Hypothalamus (tissue), 51 donors: Measurements from ENCODE around the gene AARS2.

ENCODE experiments used
- DNase-seq, 51 donors: peaks; one replicate each; lab custom pipeline; 2025; lab: John Stamatoyannopoulos, UW

AARS2 gene

DNA sequence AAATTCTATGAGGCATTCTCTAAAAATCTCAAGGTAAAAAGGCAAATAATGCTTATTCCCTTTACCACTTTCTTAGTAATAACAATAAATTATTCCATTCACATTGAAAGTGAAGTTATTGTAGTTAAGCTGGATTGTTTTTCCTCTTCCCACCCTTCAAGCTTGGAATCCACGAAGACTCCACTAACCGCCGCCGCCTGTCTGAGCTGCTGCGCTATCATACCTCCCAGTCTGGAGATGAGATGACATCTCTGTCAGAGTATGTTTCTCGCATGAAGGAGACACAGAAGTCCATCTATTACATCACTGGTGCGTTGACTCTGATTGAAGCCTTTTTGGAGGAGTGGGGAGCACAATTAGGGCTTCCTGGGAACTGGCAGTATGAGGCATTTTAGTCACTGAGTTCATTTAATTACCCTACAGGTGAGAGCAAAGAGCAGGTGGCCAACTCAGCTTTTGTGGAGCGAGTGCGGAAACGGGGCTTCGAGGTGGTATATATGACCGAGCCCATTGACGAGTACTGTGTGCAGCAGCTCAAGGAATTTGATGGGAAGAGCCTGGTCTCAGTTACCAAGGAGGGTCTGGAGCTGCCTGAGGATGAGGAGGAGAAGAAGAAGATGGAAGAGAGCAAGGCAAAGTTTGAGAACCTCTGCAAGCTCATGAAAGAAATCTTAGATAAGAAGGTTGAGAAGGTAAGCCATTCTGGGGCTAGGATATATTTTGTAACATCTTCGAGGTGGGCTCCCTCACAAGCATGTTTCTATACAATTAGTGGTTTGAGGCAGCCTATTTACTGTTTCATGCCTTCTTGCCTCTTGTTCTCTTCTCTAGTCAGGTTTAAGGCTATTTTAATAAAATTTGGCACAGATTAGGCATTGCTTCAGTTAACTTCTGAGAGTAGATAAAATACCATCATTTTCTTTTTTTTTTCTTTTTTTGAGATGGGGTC lies 61.3 kb downstream of the AARS2 start:
- no peak for DNase-seq

DNA sequence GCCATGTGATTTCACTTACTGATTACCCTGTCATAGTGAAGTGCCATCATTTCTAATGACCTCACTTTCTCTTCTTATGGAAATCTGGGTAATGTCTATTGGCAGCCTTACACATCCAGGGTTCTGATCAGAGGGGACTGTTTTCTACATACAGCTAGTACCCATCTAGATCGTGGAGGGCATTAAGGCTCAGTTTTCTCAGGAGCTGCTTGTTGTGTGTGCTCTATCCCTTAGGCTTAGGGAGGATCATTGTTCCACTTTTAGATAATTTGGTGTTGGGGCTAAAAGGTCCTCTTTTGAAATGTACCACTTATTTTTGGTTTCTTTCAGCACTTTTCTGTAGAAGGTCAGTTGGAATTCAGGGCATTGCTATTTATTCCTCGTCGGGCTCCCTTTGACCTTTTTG lies 62.4 kb downstream of the AARS2 start:
- no peak for DNase-seq

DNA sequence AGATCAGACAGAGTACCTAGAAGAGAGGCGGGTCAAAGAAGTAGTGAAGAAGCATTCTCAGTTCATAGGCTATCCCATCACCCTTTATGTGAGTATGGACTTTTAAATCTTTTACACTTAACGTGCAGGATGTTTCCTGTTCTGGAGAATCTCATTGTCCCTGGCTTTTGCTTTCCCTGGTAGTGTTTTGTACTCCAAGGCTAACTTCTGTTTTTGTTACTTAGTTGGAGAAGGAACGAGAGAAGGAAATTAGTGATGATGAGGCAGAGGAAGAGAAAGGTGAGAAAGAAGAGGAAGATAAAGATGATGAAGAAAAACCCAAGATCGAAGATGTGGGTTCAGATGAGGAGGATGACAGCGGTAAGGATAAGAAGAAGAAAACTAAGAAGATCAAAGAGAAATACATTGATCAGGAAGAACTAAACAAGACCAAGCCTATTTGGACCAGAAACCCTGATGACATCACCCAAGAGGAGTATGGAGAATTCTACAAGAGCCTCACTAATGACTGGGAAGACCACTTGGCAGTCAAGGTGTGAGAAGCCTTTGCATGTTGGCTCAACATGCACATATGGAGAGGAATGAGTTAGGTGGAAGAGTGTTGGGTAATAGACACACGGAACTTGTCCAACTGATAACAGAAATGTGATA lies 63.0 kb downstream of the AARS2 start:
- DNase-seq = no peak
